Kidney glomerular epithelial cell (primary cell): ENCODE results near the gene MOCS1.

ENCODE experiments used
- DNase-seq: peaks from one replicate; lab custom pipeline; 2025; lab: John Stamatoyannopoulos, UW

MOCS1 gene

DNA sequence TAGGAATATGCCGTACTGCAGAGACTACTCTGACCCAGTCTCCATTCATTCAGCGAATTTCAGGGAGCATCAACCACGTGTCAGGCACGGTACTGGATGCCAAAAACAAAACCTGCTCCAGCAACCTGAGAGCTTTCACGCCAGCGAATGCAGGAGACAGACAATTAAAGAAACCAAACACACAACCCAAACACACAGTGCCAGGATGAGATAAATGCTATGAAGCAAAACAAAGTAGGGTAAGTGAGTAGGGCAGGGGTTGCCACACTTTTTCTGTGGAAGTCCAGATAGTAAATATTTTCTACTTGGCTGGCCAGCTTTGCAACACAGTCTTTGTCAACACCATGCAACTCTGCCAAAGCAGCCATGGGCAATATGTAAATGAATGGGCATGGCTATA is 10.0 kb downstream of the MOCS1 start:
- DNase-seq: no peak

GRCh38 chr6:39923861-39924260 is 10.4 kb downstream of the MOCS1 start:
- no peak for DNase-seq

- DNase-seq: no peak
These were observed 10.9 kb downstream of the MOCS1 start for GRCh38 chr6:39923394-39923793.

- no peak for DNase-seq
These were observed 11.4 kb downstream of the MOCS1 start for GRCh38 chr6:39922821-39923220.

- no peak for DNase-seq
These were observed 14.1 kb downstream of the MOCS1 start for GRCh38 chr6:39920157-39920556.

DNA sequence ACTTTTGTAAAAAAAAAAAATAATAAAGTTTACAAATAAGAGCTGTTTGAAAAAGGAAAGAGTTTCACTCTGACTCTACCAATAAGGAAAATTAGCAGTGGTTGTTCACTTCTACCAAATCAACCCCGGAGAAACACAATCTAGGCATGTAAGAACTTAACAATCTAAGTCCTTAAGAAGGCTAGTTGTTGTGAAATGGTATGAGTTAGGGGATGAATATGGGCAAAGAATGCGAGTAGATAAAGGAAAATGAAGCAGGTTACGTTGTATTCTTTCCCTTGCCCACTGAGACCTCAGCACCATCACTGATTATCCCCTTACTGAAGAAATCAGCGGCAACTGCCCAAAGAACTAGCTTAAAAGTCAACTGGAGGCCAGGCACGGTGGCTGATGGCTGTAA is 15.4 kb downstream of the MOCS1 start:
- DNase-seq: no peak

- no peak for DNase-seq
These were observed 16.3 kb downstream of the MOCS1 start for GRCh38 chr6:39917981-39918380.

- DNase-seq: no peak
These were observed 16.9 kb downstream of the MOCS1 start for GRCh38 chr6:39917329-39917728.

- DNase-seq: no peak
These were observed 18.4 kb downstream of the MOCS1 start for GRCh38 chr6:39915866-39916265.

GRCh38 chr6:39914239-39914638 is 20.0 kb downstream of the MOCS1 start:
- no peak for DNase-seq

DNA sequence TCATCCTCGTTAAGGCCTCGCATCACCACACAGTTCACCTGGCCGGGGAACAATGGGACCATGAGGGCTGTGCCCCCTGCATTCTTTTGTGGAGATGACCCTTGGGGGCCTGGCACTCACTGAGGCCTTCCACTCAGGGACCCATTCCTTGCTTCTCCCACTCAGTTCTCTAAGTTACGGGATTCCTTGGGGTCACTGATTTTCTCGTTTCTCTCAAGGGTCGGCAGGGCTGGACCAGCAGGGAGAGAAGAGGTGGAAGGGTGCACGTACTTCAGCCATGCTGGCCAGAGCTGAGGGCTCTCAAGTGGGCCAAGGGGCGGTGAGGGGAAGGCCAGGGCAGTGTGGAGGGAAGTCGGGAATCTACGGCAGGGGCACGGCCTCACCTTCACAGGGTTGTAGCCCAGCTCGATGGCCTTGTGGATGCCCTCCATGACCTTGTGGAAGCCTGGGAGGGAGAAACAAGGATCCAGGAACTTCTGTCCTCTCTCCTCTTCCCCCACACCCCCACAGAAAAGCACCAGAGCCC is 20.8 kb downstream of the MOCS1 start:
- DNase-seq: no peak

DNA sequence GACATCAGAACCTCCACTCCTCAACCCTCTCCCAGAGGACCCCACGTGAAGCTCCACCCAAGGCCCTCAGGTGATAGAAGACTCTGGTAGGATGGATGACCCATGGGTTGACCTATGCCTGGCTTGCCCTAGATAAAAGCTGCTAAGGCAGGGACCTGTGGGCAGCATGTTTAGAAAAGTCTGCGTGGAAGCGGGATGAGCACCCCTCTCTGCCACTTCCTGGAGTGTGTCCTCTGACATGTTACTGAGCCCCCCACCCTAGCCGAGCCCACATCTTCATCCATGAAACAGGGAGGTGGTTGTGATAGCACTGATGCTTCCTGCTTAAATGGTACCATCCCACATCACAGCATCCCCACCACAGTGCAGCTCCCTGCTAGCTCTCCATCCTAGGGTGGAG is 21.8 kb downstream of the MOCS1 start:
- DNase-seq: no peak

- DNase-seq: no peak
These were observed 22.6 kb downstream of the MOCS1 start for GRCh38 chr6:39911513-39912125.

DNA sequence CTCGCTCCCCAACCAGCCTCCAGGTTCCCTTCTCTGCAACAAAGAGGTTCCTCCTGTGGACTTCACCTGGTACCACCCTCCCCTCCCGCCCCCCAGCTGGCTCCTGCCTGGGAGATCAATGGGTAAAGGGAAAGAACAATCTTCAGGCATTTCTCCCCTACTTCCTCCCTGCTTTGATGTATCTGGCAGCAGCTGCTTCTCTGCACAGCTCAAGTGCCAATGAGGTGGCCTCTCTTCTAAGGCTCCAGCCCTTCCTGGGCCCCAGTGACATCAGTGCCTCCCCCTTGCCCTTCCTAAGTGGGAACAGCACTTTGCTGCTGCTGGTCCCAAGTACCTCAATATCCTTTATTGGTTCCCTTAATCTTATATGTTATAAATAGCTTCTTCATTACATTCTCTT is 23.5 kb downstream of the MOCS1 start:
- no peak for DNase-seq

- no peak for DNase-seq
These were observed 24.1 kb downstream of the MOCS1 start for GRCh38 chr6:39910164-39910563.

- DNase-seq: no peak
These were observed 24.6 kb downstream of the MOCS1 start for GRCh38 chr6:39909701-39910100.

- DNase-seq: no peak
These were observed 25.3 kb downstream of the MOCS1 start for GRCh38 chr6:39908838-39909583.

GRCh38 chr6:39907871-39908575 is 26.2 kb downstream of the MOCS1 start:
- DNase-seq: no peak

DNA sequence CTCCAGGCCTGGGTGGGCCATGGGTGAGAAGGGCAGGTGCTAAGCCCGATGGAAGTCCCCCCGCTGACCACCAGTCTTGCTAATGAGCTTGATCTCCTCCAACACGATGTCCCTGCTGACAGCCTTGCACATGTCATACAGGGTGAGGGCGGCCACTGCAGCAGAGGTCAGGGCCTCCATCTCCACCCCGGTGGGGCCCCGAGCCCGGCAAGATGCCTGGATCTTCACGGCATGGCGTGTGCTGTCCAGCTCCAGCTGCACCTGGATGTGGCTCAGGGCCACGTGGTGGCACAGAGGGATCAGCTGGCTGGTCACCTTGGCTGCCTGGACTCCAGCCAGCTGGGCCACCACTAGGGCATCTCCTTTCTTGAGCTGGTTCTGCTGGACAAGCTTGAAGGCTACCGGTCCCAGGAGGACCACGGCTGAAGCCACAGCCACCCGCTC is 27.9 kb downstream of the MOCS1 start:
- DNase-seq: no peak

- DNase-seq: no peak
These were observed 28.7 kb downstream of the MOCS1 start for GRCh38 chr6:39905640-39905975.

DNA sequence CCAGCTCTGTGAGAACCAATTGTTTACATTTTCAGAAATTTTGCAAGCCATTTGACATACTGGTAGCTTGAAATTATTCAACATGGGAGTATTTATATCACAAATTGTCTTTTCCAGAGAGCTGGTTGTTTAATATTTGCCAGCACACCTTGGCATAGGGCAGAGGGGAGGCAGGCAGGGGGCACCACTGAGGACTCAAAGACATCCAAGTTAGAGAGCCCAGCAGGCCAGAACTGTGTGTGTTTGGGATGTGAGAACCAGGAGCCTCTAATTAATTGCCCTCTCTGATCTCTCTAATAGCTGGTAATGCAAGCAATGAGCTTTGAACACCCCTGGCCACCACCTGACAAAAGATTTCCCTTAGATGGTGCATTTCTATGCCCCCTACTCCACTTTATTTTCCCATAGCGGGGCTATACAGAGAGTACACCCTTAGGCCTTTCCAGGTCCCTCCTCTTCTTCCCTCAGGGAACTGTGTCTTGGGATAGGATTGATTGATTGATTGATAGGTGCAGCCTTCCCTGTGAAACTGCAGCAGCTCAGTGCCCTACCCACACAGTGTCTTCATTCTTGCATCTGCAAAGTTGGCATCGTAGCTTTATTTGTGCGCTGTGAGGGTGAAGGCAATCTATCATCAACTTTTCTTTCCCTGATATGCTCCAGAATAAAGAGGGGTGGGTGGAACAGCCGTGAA is 29.2 kb downstream of the MOCS1 start:
- DNase-seq: no peak

- DNase-seq: no peak
These were observed 30.6 kb downstream of the MOCS1 start for GRCh38 chr6:39903656-39904055.
